Adipocyte (in vitro differentiated cells): ENCODE results near the gene UPK2.

Experiments used
- DNase-seq: peaks from one replicate; pipeline ENCODE4 v3.0.0-alpha.2; 2015; ENCODE audit warnings: low read depth
- H3K27me3 ChIP-seq: replicated peaks from 2 replicates; pipeline ENCODE4 v1.7.0; 2013; ENCODE audit warnings: mild to moderate bottlenecking, low read length, moderate library complexity; ENCODE audit not compliant: control insufficient read depth, insufficient read depth
- H3K36me3 ChIP-seq: 2 replicates; pipeline ENCODE4 v1.7.0; 2013; ENCODE audit warnings: low read length, mild to moderate bottlenecking, moderate library complexity; ENCODE audit not compliant: control insufficient read depth, insufficient read depth, severe bottlenecking
- H3K4me1 ChIP-seq: 2 replicates; pipeline ENCODE4 v1.7.0; 2013; ENCODE audit warnings: mild to moderate bottlenecking, low read length, moderate library complexity; ENCODE audit not compliant: control insufficient read depth, insufficient read depth
- H3K4me3 ChIP-seq: 2 replicates; pipeline ENCODE4 v1.7.0; 2013; ENCODE audit warnings: mild to moderate bottlenecking, low read length, moderate library complexity
- H3K9ac ChIP-seq: 2 replicates; pipeline ENCODE4 v1.7.0; 2013; ENCODE audit warnings: mild to moderate bottlenecking, low read length, moderate library complexity
- H3K9me3 ChIP-seq: 2 replicates; pipeline ENCODE4 v1.7.0; 2013; ENCODE audit warnings: mild to moderate bottlenecking, low read length, moderate library complexity; ENCODE audit not compliant: control insufficient read depth

Gene UPK2

DNA sequence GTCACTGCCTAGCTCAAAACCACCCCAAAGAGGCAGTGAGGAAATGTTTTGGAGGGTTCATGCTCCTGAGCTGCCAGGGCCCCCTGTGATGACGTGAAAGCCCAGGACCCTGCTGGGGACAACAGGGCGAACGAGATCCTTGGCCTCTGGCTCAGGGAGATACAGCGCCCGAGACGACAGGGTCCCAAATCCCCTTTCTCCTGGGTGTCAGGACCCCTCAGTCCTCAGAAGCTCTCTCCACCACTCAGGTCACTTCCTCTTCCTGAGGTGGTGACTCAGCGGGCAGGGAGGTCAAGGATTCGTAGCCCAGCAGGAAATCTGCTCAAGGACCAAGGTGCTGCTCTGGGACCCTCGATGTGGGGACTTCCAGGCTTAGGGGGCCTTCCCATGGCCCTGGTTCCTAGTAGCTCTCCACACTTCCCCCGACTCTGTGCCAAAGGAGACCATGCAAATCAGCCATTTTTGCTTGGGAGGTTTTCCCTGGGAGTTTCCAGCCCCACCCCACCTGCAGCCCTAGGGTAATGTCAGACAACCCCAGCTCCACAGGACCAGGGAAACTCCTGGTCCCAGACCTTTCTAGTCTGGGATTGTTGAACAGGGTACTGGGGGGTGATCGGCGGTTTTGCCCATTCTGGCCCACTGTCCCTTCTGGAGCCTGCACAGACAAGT, 43.2 kb upstream of the UPK2 start:
- DNase-seq, result peak; percentile 24
- Histone ChIP-seq H3K4me3 (peak overlapping the region; percentile 35), H3K4me1 (peaks cover 89% of the 10 kb centered on the region), H3K9me3 (no peaks in the 10 kb centered on the region), H3K36me3 (peaks cover 4% of the 10 kb centered on the region), H3K27me3 (no peaks in the 10 kb centered on the region), H3K9ac (peak overlapping the region; percentile 90)

DNA sequence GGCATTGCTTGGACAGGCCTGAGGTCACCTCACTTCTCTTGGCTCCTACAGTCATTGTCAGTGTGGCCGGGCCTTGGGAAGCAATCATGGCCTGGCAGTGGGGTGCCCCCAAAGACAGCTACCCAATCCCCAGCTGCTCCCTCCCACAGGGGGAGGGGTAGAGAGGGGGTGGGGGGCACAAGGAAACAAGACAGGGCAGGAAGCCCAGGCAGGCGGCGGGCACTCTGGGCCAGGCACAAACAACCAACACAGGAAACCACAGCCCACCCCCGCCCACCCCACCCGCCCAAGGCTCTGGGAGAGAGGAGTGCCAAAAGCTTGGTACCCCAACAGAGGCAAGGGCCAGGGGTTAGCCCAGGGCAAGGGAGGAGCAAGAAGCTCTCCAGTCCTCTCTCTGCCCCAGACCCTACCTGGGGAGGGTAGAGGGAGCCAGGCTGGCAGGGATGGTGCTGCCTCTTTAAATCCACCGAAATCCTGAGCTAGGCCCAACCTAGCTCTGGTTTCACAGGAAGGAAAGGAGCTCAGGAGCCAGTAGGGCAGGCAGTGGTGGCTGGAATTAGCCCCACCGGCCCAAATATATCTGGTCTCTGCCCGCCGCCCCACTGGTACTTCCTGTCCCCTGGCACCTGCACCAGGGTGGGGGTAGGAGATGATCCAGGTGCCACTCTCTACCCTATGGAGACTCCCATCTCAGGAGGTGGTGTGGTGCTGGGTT, 42.5 kb upstream of the UPK2 start:
- H3K4me1 ChIP-seq, result peaks cover 90% of the 10 kb centered on the region
- H3K9ac ChIP-seq, result peak overlapping the region; percentile 100
- no peaks in the 10 kb centered on the region for H3K9me3 ChIP-seq
- no peak overlapping the region for H3K4me3 ChIP-seq
- H3K27me3 ChIP-seq, result no peaks in the 10 kb centered on the region
- no peak for DNase-seq
- H3K36me3 ChIP-seq, result no peaks in the 10 kb centered on the region

DNA sequence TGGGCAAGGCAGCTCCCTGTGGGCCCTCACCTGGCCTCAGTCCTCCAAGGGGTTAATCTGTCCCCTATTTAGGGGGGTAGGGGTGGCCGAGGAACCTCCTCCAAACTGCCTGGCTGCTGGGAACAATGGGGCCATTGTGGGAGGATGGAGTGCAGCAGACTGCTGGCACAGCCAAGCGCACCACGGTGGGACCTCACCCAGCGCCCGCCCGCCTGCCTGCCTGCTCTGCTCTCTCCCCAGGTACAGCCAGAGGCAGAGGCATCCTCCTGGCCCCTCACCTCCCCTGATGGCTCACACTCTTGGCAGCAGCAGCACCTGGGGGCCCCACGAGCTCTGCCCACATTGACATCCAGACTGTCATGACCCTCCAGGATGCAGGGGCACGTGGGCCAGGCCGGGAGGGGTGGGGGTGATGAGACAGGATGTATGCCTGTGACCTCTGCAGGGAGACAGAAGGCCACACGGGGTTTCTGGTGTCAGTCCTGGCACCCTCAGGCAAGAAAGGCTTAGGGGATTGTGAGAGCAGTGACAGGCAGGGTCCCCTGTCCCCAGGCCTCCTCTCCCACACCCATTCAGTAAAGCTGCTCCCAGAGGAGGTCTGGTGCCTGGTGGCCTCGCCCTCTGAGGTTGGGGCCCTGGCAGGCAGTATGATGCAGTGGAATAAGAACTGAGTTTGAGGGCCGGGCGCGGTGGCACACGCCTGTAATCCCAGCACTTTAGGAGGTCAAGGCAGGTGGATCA, 41.8 kb upstream of the UPK2 start:
- H3K36me3 ChIP-seq, result no peaks in the 10 kb centered on the region
- H3K9ac ChIP-seq, result peak overlapping the region; percentile 100
- H3K4me3 ChIP-seq, result no peak overlapping the region
- no peaks in the 10 kb centered on the region for H3K9me3 ChIP-seq
- H3K27me3 ChIP-seq, result no peaks in the 10 kb centered on the region
- no peak for DNase-seq
- H3K4me1 ChIP-seq, result peaks cover 89% of the 10 kb centered on the region

DNA sequence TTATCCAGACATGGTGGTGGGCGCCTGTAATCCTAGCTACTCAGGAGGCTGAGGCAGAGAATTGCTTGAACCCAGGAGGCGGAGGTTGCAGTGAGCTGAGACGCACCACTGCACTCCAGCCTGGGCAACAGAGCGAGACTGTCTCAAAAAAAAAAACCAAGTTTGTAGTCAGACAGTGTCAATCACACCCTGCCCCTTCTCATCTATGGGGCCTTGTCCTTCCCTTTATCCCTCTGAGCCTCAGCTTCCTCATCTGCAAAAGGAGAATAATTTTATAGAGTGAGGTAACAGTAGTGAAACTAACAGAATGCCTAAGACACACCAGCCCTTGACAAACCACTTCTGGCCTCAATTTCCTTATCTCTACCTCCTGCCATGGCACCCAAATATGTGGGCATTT, 41.1 kb upstream of the UPK2 start:
- H3K4me1 ChIP-seq, result peaks cover 89% of the 10 kb centered on the region
- H3K36me3 ChIP-seq, result no peaks in the 10 kb centered on the region
- H3K9me3 ChIP-seq, result no peaks in the 10 kb centered on the region
- peak; percentile 28 for DNase-seq
- H3K27me3 ChIP-seq, result no peaks in the 10 kb centered on the region
- no peak overlapping the region for H3K4me3 ChIP-seq
- peak overlapping the region; percentile 100 for H3K9ac ChIP-seq

DNA sequence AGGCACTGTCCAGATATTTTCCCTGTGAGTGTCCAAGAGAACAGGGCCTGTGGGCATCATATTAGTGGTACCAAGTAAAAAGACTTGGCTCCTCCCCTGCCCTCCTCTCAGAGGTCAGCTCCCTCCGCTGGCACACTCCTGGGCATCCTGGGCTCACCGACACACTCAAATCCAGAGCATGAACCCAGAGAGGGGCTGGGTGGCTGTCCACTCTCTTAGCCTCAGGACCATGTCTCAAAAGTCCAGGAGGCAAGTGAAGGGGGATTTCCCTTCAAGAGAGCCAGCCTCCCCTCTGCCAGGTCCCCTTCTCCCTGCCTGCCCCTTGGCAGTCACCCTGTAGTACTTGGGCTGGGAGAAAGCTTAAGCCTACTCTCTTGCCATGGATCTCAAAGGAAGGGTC, 40.7 kb upstream of the UPK2 start:
- DNase-seq, result no peak
- Histone ChIP-seq H3K4me1 (peaks cover 89% of the 10 kb centered on the region), H3K9ac (peak overlapping the region; percentile 100), H3K4me3 (no peak overlapping the region), H3K36me3 (no peaks in the 10 kb centered on the region), H3K27me3 (no peaks in the 10 kb centered on the region), H3K9me3 (no peaks in the 10 kb centered on the region)

DNA sequence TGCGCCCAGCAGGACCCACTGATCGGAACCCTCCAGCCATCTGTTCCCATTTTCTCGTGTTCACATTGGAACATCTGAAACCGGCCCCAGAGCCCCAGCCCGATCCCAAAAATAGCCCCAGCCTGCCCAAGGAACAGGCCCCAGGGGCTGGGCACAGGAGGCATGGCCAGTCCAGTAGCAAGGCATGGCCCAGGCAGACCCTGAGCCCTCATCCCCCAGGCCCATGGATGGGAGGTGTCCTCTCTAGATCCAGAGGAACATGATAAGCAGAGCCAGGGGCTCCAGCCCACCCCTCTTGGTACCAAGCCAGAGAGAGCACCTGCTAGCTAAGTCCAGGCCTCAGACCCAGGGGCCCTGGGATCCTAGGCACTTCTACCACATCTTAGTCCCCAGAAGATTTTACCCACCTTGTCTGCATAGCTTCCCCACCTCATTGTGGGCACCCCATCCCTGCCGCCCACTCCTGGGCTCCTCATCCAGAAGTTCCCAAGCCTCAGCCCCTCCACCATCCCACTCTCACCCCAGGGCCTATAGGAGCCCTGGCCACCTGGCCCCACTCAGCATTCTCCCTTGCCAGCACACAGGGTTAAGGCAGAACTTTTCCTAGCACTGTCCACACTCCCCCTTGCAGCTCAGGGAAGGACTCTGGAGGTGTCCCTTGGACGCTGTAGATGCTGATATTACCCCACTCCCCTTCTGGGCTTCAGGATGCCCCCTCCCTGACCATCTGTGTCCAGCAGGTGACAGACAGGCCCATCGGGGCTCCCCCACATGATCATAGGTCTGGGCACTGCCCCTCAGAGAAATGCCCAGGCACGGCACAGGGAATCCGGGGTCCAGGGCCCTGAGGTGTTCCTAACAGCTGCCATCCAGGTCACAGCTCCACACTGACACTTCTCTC, 39.9 kb upstream of the UPK2 start:
- no peaks in the 10 kb centered on the region for H3K36me3 ChIP-seq
- H3K9me3 ChIP-seq, result no peaks in the 10 kb centered on the region
- no peaks in the 10 kb centered on the region for H3K27me3 ChIP-seq
- DNase-seq, result no peak
- H3K4me3 ChIP-seq, result peak overlapping the region; percentile 72
- H3K9ac ChIP-seq, result peak overlapping the region; percentile 100
- H3K4me1 ChIP-seq, result peaks cover 92% of the 10 kb centered on the region

DNA sequence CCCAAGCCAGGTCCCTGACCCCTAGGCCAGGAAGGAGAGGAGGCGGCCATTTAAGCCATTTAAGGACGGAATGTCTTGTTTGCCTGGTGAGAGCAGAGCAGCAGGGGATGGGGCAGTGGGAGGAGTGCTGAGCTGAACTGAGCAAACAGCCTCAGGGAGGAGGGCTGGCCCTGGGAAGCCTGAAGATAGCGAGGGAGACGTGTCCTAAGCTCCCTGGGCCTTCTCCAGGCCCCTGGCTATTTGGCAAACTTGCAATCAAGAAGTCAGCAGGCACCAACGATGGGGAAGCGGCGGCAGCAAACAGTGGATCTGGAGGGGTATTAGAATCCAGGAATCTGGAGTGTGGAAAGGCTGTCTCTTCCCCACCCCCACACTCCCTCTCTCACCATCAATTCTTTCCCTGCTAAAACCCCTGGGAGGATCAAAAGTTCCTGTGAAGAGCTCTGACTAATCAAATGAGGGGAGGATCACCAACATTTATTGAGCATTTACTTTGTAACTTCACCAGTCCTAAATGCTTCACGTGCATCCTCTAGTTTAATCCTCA, 39.2 kb upstream of the UPK2 start:
- DNase-seq, result peak; percentile 84
- peaks cover 90% of the 10 kb centered on the region for H3K4me1 ChIP-seq
- no peaks in the 10 kb centered on the region for H3K9me3 ChIP-seq
- H3K4me3 ChIP-seq, result peak overlapping the region; percentile 72
- H3K9ac ChIP-seq, result peak overlapping the region; percentile 100
- H3K27me3 ChIP-seq, result no peaks in the 10 kb centered on the region
- H3K36me3 ChIP-seq, result no peaks in the 10 kb centered on the region

DNA sequence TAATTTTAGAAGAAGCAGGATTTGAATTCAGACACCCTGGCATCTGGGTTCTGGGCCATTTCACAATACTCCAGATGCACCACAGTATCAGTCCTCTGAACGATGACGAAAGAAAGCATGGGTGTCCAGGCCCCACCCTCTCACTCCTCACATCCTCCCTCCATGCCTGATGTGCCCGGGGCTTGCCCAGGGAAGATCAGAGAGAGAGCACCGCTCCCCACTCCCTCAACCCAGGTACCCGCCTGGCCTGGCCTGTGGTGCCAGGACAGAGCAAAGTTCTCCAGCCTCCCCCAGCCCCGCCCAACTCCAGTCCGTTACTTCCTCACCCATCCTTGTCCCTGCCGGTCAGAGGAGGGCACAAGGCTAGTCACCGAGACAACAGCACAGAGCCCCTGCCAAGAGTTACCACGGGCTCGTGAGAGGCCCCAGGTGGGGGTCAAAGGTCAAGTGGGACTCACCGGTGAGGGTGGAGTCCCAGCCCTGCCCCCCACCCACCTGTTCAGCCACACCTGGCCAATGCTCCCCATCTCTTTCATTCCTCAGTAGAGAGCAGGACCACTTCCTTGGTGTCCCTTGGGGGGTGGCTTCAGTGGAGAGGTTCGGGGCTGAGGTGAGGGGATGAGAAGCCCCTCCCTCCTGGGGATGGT, 38.5 kb upstream of the UPK2 start:
- peak; percentile 96 for DNase-seq
- Histone ChIP-seq H3K36me3 (no peaks in the 10 kb centered on the region), H3K4me1 (peaks cover 84% of the 10 kb centered on the region), H3K9ac (peak overlapping the region; percentile 100), H3K27me3 (no peaks in the 10 kb centered on the region), H3K9me3 (no peaks in the 10 kb centered on the region), H3K4me3 (peak overlapping the region; percentile 72)

DNA sequence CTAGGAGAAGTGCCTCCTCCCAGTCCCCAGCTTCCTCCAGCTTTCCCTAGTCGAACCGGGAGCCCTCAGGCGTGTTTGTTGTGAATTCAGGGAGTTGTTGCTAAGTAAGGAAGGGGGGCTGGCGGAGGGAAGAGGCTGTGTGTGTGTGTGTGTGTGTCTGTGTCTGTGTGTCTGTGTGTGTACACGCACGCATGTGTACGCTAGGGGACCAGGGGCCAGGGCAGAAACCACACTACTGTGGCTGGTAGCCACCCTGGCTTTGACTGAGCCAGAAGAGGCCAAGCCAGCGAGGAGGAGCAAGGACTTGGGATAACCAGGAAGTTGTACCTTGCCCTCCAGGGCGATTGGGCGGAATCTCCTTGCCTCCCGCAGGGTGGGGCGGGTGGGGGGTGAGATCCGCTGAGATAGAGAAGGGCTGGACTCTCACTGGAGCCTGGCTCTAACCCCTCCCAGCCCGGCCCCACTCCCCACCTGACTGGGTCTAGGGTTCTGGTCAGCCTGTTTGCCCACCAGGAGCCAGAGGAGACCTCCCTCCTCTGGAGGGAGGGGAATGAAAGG, 37.9 kb upstream of the UPK2 start:
- no peaks in the 10 kb centered on the region for H3K9me3 ChIP-seq
- peak; percentile 88 for DNase-seq
- H3K36me3 ChIP-seq, result no peaks in the 10 kb centered on the region
- H3K4me3 ChIP-seq, result peak overlapping the region; percentile 76
- H3K4me1 ChIP-seq, result peaks cover 81% of the 10 kb centered on the region
- no peaks in the 10 kb centered on the region for H3K27me3 ChIP-seq
- peak overlapping the region; percentile 100 for H3K9ac ChIP-seq

DNA sequence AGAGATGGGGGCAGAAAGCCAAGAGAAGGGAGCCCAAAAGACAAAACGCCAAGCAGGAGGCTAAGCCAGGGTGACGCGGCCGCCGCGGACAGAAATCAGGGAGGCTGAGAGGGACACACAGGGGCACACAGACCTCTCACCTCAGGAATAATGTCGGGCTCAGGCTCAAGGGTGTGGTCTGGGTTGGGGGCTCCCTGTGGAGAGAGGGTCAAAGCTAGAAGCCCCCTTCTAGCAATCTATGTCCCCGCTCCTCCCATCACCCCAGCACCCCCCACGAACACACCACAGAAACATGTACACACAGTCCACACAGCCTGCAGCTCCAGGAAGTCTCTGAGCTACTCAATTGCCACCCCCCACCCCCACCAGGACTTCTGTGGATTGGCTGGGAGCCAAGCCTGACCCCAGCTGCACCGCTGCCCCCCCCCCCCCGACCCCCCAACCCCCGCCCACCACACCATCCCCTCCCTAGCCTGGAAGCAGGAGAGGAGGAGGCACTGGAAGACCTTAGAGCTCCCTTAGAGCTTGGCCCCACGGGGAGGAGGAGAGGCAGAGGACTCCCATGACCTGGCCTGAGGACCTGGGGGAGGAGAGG, 37.3 kb upstream of the UPK2 start:
- no peaks in the 10 kb centered on the region for H3K27me3 ChIP-seq
- H3K4me3 ChIP-seq, result peak overlapping the region; percentile 99
- no peaks in the 10 kb centered on the region for H3K36me3 ChIP-seq
- peak; percentile 46 for DNase-seq
- peak overlapping the region; percentile 100 for H3K9ac ChIP-seq
- peaks cover 83% of the 10 kb centered on the region for H3K4me1 ChIP-seq
- no peaks in the 10 kb centered on the region for H3K9me3 ChIP-seq
